GM20000 (cell line): ENCODE measurements around the gene PAPPA.

ENCODE experiments used
- DNase-seq: peaks from one replicate; pipeline ENCODE4 v3.0.0; 2012; ENCODE audit warnings: low spot score
- TF ChIP-seq, protein P1 (sequence below): IDR thresholded peaks from 2 replicates; pipeline ENCODE4 v1.5.1; 2012; ENCODE audit warnings: mild to moderate bottlenecking, control low read depth; ENCODE audit errors: extremely low read depth, missing control alignments

The PAPPA gene

GRCh38 chr9:116417464-116417863 lies 263.9 kb downstream of the PAPPA start:
- no peak for DNase-seq
- TF ChIP-seq, protein P1, sequence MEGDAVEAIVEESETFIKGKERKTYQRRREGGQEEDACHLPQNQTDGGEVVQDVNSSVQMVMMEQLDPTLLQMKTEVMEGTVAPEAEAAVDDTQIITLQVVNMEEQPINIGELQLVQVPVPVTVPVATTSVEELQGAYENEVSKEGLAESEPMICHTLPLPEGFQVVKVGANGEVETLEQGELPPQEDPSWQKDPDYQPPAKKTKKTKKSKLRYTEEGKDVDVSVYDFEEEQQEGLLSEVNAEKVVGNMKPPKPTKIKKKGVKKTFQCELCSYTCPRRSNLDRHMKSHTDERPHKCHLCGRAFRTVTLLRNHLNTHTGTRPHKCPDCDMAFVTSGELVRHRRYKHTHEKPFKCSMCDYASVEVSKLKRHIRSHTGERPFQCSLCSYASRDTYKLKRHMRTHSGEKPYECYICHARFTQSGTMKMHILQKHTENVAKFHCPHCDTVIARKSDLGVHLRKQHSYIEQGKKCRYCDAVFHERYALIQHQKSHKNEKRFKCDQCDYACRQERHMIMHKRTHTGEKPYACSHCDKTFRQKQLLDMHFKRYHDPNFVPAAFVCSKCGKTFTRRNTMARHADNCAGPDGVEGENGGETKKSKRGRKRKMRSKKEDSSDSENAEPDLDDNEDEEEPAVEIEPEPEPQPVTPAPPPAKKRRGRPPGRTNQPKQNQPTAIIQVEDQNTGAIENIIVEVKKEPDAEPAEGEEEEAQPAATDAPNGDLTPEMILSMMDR: no peak

DNA sequence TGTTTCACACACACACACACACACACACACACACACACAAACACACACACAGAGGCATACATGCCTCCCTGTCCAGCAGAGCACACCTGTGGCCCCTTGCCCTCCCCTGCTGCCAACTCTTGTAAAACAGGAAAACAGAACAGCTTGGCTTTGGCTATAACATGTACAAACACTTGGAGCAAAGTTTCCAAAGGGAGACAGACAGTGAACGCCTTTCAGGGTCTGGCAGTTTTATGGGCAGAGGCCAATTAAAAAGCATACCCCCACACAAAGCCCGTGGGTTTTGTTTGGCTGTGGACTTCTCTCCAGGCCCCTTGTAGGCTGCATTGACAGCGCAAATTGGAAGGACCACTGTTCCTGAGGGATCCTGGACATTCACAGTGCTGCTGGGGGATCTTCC lies 265.6 kb downstream of the PAPPA start:
- no peak for DNase-seq
- TF ChIP-seq, protein P1: no peak

DNA sequence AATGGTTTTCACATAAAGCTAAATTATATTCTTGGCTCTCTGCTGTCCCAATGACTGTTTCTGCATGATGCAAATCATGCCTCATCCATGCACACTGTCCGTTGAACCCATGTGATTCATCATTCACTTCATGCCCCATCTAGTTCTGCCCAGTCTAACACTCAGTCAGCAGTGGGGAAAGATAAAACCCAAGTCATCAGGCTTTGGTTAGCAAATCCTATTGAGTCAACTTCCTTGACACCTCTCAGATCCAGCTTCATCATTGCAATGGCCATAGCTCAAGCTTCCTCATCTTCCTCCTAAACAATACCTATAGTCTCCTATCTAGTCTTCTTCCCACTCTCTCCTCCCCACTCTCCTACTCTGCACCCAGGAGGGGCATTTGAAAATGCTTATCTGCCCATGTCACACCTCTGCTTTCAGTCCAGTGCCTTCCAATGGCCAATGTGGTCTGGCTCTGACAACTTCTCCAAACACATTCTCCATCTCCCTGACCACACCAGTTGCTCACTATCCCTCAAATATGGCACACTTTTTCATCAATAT lies 267.5 kb downstream of the PAPPA start:
- TF ChIP-seq, protein P1: no peak
- no peak for DNase-seq

DNA sequence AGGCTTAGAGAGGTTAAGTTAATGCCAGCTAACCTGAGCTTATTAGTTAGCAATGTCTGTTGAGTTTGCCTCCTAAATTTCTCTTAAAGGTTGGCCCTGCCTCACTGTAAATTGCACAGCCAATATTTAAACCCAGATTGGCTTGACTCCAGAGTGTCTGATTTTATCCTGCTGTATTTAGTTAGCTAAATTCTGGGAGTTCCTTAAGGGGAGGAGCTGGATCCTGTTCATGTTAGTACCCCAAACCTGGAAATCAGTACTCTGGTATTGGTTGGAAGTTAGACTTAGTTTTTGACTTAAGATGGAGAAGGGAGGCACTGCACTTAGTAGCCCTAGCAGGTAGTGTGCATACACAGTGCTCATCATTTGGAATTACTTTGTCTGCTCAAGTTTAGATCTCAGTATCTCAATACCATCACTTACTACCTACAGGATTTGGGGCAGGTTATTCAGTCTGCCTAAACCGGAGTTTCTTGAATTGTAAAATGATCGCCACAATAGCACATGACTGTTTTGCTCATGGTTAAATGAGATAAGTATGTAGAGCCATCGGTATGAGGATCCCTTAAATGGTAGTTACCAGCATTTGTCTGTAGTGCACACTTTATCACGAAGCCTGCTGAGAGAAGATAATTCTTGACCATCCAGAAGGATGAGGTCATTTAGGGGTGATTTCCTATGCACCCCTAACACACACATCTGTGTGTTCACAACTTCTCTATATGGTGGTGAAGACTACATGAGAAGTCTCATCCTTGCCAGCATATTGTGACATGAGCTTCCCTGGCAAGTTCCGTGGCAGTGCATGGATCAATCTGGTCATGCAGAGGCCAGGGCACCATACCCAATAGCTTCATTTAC lies 268.8 kb downstream of the PAPPA start:
- TF ChIP-seq, protein P1: no peak
- no peak for DNase-seq

DNA sequence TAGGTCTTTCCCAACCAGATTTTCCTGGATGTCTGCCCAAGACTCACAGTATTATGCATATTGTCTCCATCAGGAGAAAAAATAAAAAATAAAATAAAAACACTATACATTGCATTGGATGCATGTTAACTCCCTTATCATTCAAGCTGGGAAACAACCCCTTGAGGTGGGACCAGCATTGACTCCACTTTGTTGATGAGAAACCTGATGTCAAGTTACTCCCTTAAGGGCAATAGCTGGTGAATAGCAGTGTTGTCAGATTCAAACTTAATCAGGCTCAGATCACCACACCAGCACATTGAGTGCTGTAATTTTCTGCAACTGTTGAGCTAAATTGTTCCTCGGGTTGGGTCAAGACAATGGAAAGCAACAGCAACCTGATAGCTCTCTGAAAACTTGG lies 269.6 kb downstream of the PAPPA start:
- TF ChIP-seq, protein P1: no peak
- no peak for DNase-seq

- no peak for DNase-seq
- TF ChIP-seq, protein P1: no peak
These were observed 271.7 kb downstream of the PAPPA start for GRCh38 chr9:116425244-116425643.

- no peak for DNase-seq
- TF ChIP-seq, protein P1: no peak
These were observed 277.3 kb downstream of the PAPPA start for GRCh38 chr9:116430849-116431248.
